GM12878 (cell line): ENCODE measurements around the gene PHF14. TPM values are rescaled to one million over a fixed set of nuclear protein-coding genes. Genes with fewer than 3 reads are reported as not detected.

ENCODE experiments used
- ATAC-seq: fragments of 200-7000 bp; cut with Tn5 transposase; 3 replicates; pipeline ENCODE4 v1.9.1; 2020; ENCODE audit warnings: mild to moderate bottlenecking, moderate library complexity
- BruUV-seq: library from RNA; stranded (reverse); fragments of 400-500 nt; replicated peaks from 2 replicates; lab custom pipeline; 2021; lab: Mats Ljungman, UMichigan
- CTCF ChIA-PET: fragments of 300-600 bp; sonication (Branson Sonifier 250); formaldehyde crosslinking; extraction: SDS; loops from one replicate; lab custom pipeline; 2021; ENCODE audit warnings: inconsistent platforms; lab: Yijun Ruan, JAX
- POLR2A ChIA-PET: fragments of 350-600 bp; formaldehyde crosslinking; extraction: SDS; loops from one replicate; lab custom pipeline; 2021; ENCODE audit warnings: inconsistent platforms; lab: Charles Lee
- RAD21 ChIA-PET: fragments of 300-600 bp; sonication (Branson Sonifier 250); formaldehyde crosslinking; loops from one replicate; lab custom pipeline; 2023; ENCODE audit warnings: antibody characterized with exemption; ENCODE audit not compliant: unreplicated experiment; lab: Charles Lee
- SMC1A ChIA-PET: fragments of 300-600 bp; sonication (Branson Sonifier 250); formaldehyde crosslinking; loops from one replicate; lab custom pipeline; 2023; ENCODE audit not compliant: unreplicated experiment, uncharacterized antibody; lab: Charles Lee
- DNase-seq: peaks from one replicate; pipeline ENCODE4 v3.0.0-alpha.2; 2011; ENCODE audit warnings: low read depth, low spot score
- FAIRE-seq: peaks from 3 replicates; lab custom pipeline; 2011; peaks lifted over from hg19 to GRCh38; lab: Jason Lieb, UNC
- H2AFZ ChIP-seq: 2 replicates; pipeline ENCODE4 v1.6.0; 2011; ENCODE audit warnings: low read depth, low read length, control low read depth; ENCODE audit not compliant: control insufficient read depth
- H3K27ac ChIP-seq: 2 replicates; pipeline ENCODE4 v1.5.1; 2011; ENCODE audit warnings: control low read depth; ENCODE audit not compliant: control insufficient read depth, insufficient read depth
- H3K27me3 ChIP-seq, 2 experiments: replicated peaks in 1 of 2; 2 replicates each; pipeline versions ENCODE4 v1.6.0 to v1.6.1; 2011; ENCODE audit warnings: low read length in 1 of 2; ENCODE audit not compliant: control insufficient read depth in 2 of 2, insufficient read depth in 2 of 2
- H3K36me3 ChIP-seq, 2 experiments: 2 replicates each; pipeline ENCODE4 v1.5.1; 2011; ENCODE audit warnings: low read length in 1 of 2; ENCODE audit not compliant: control insufficient read depth in 2 of 2, insufficient read depth in 2 of 2
- H3K4me1 ChIP-seq: 2 replicates; pipeline ENCODE4 v1.6.1; 2011; ENCODE audit warnings: mild to moderate bottlenecking, low read length, moderate library complexity, mixed read lengths; ENCODE audit not compliant: control insufficient read depth, insufficient read depth
- H3K4me2 ChIP-seq: 2 replicates; pipeline ENCODE4 v1.6.0; 2011; ENCODE audit warnings: control low read depth; ENCODE audit not compliant: control insufficient read depth, insufficient read depth
- H3K4me3 ChIP-seq: fragments of 200-600 bp; sonication (generic); 2 replicates; pipeline ENCODE4 v1.5.1; 2016
- H3K79me2 ChIP-seq: 2 replicates; pipeline ENCODE4 v1.6.0; 2011; ENCODE audit warnings: low read length; ENCODE audit not compliant: control insufficient read depth, insufficient read depth
- H3K9ac ChIP-seq: 2 replicates; pipeline ENCODE4 v1.8.0; 2011; ENCODE audit warnings: low read length, control low read depth, mixed read lengths; ENCODE audit not compliant: control insufficient read depth, insufficient read depth
- H3K9me3 ChIP-seq: replicated peaks from 3 replicates; pipeline ENCODE4 v1.5.1; 2011; ENCODE audit warnings: mild to moderate bottlenecking, low read length; ENCODE audit not compliant: control insufficient read depth, insufficient read depth
- H4K20me1 ChIP-seq: 2 replicates; pipeline ENCODE4 v1.6.0; 2011; ENCODE audit not compliant: control insufficient read depth, insufficient read depth
- BRCA1 ChIP-seq: IDR thresholded peaks from 2 replicates; pipeline ENCODE4 v1.6.1; 2011; ENCODE audit warnings: low read depth, low read length, improper control_type of control experiment
- CHD2 ChIP-seq: IDR thresholded peaks from 2 replicates; pipeline ENCODE4 v1.6.1; 2011; ENCODE audit warnings: low read depth, low read length, improper control_type of control experiment, borderline replicate concordance
- CREM ChIP-seq: IDR thresholded peaks from 2 replicates; pipeline ENCODE4 v1.6.1; 2014; ENCODE audit warnings: antibody characterized with exemption, low read depth
- EGR1 ChIP-seq, 2 experiments: IDR thresholded peaks; 1 replicate in 1 of 2; 2 replicates in 1 of 2; pipeline ENCODE4 v1.6.1; 2011 to 2012; ENCODE audit warnings: low read depth in 2 of 2, low read length in 2 of 2, borderline replicate concordance in 1 of 2, mild to moderate bottlenecking in 1 of 2, moderate library complexity in 1 of 2
- EZH2 ChIP-seq: IDR thresholded peaks from 2 replicates; pipeline ENCODE4 v1.6.1; 2012; ENCODE audit warnings: low read depth, mild to moderate bottlenecking, control low read depth, inconsistent platforms, low read length, borderline replicate concordance; ENCODE audit not compliant: control insufficient read depth
- HDAC6 ChIP-seq: fragments of 200-600 bp; sonication (generic); IDR thresholded peaks from one replicate; pipeline ENCODE4 v1.8.0; 2017; ENCODE audit warnings: antibody characterized with exemption; ENCODE audit not compliant: unreplicated experiment
- MYB ChIP-seq: fragments of 150-350 bp; IDR thresholded peaks from 2 replicates; pipeline ENCODE4 v1.6.1; 2014; ENCODE audit warnings: mild to moderate bottlenecking, low read depth, low read length, borderline replicate concordance
- PAX8 ChIP-seq: fragments of 450-650 bp; IDR thresholded peaks from 2 replicates; pipeline ENCODE4 v1.6.1; 2017; ENCODE audit warnings: mild to moderate bottlenecking, moderate library complexity
- POLR2AphosphoS2 ChIP-seq: IDR thresholded peaks from 2 replicates; pipeline ENCODE4 v1.6.1; 2011; ENCODE audit warnings: low read depth, mild to moderate bottlenecking, low read length, improper control_type of control experiment, moderate library complexity
- SMC3 ChIP-seq: IDR thresholded peaks from 2 replicates; pipeline ENCODE4 v1.6.1; 2011; ENCODE audit warnings: low read length, improper control_type of control experiment, borderline replicate concordance
- TARDBP ChIP-seq: IDR thresholded peaks from 2 replicates; pipeline ENCODE4 v1.6.1; 2016; ENCODE audit warnings: borderline replicate concordance
- TCF3 ChIP-seq: IDR thresholded peaks from 2 replicates; pipeline ENCODE4 v1.6.1; 2012; ENCODE audit warnings: low read depth, mild to moderate bottlenecking, low read length, borderline replicate concordance; ENCODE audit not compliant: insufficient read depth
- YBX1 ChIP-seq: fragments of 450-650 bp; IDR thresholded peaks from 2 replicates; pipeline ENCODE4 v1.6.1; 2016; ENCODE audit warnings: antibody characterized with exemption
- ZNF217 ChIP-seq: fragments of 450-650 bp; IDR thresholded peaks from 2 replicates; pipeline ENCODE4 v1.6.1; 2017; ENCODE audit warnings: antibody characterized with exemption, mild to moderate bottlenecking
- WGBS: methylation state at CpG from one replicate; pipeline ENCODE4 v1.1.6; 2016; ENCODE audit warnings: low lambda C conversion rate; ENCODE audit not compliant: insufficient replicate concordance, insufficient coverage; ENCODE audit errors: missing lambda C conversion rate; 5-methylcytosine and 5-hydroxymethylcytosine counted together
- in situ Hi-C: fragments of 300-500 bp; cut with MboI; formaldehyde crosslinking; loops from 9 replicates; pipeline ENCODE4 v1.14.3; 2018; ENCODE audit warnings: mixed read lengths
- intact Hi-C: fragments of 100-400 bp; cut with micrococcal nuclease; formaldehyde crosslinking; loops from one replicate; pipeline ENCODE4 v1.14.2; 2022; ENCODE audit not compliant: unreplicated experiment
- polyA plus RNA-seq, 11 experiments: library from polyadenylated mRNA; depleted of rRNA in 4 of 11; unstranded in 6 of 11; stranded (reverse) in 5 of 11; fragments of >200 nt; fragmentation: Nextera tagmentation in 4 of 11; fragmentation: Illumina TruSeq in 1 of 11; extraction: Ambion mirVana in 4 of 11; extraction: Trizol in 1 of 11; gene quantifications; 1 replicate in 1 of 11; 2 replicates in 10 of 11; pipeline versions ENCODE4 v1.2.1 to v1.2.3, GENCODE V29; 2011 to 2016; ENCODE audit warnings: inconsistent platforms in 2 of 11, missing spikeins in 2 of 11, low read depth in 1 of 11
- total RNA-seq, 4 experiments: library from RNA; depleted of rRNA in 3 of 4; stranded (reverse); fragments of >200 nt in 3 of 4; fragmentation: Illumina TruSeq in 1 of 4; extraction: Trizol in 1 of 4; gene quantifications; 2 replicates each; pipeline versions ENCODE4 v1.2.1 to v1.2.3, GENCODE V29; 2013 to 2021
- TF ChIP-seq, protein P1 (sequence below): IDR thresholded peaks from 2 replicates; pipeline ENCODE4 v1.6.1; 2012; ENCODE audit warnings: low read depth, low read length, improper control_type of control experiment

Gene PHF14
- total and polyA plus RNA-seq, 10 of the 15 experiments (the other 5 are each of a cell fraction or from before 2014, with no cell fraction given) = 21.3 to 47.1 (median 29.9) TPM

- in situ Hi-C loops = no loop called here
- Histone ChIP-seq H3K4me1 (no peaks in the 10 kb centered on the region), H3K27ac (no peak overlapping the region), H3K4me2 (no peak overlapping the region), H3K79me2 (no peaks in the 10 kb centered on the region), H3K9ac (no peak overlapping the region), H3K4me3 (no peak overlapping the region), H3K27me3 (no peaks in the 10 kb centered on the region), H2AFZ (no peak overlapping the region), H3K9me3 (no peaks in the 10 kb centered on the region)
- SMC1A ChIA-PET = interaction anchor here (1.3 kb wide), 2 partner anchors 13 to 80 kb away, joined by 3 to 5 read pairs; no protein-coding TSS in a partner anchor
- no TSS peak for BruUV-seq
- POLR2A ChIA-PET = interaction anchor here (0.6 kb wide), 1 partner anchor 22 kb away, joined by 3 read pairs; no protein-coding TSS in a partner anchor
- no peak for FAIRE-seq
- CTCF ChIA-PET = interaction anchor here (0.6 kb wide), 1 partner anchor 30 kb away, joined by 4 read pairs; no protein-coding TSS in a partner anchor
- WGBS = 100% methylated on average over 2 of the region's 2 CpGs
- intact Hi-C loops = no loop called here
- no peak for ATAC-seq
- TF ChIP-seq SMC3 (no peak), PAX8 (no peak), MYB (no peak), EGR1 (IDR thresholded peaks at IDR 0.05; ENCODE audit: borderline replicate concordance in 1 of 2, low read depth in 2 of 2, low read length in 2 of 2) (no peak)
- TF ChIP-seq, all 136 proteins: peak for 0
- RAD21 ChIA-PET = no interaction called here
- Histone ChIP-seq H4K20me1 (no peaks in the 10 kb centered on the region), H3K36me3 (peaks cover 0 to 9% of the 10 kb centered on the region in 2 experiments; a peak in 1 of 4 replicates)
- DNase-seq = no peak
Measured at GRCh38 chr7:11054033-11054432, 80.4 kb downstream of the PHF14 start.

- Histone ChIP-seq H3K36me3 (peaks cover 0 to 10% of the 10 kb centered on the region in 2 experiments; a peak in 2 of 4 replicates), H2AFZ (no peak overlapping the region), H3K79me2 (no peaks in the 10 kb centered on the region), H4K20me1 (no peaks in the 10 kb centered on the region), H3K27ac (no peak overlapping the region), H3K9ac (no peak overlapping the region), H3K27me3 (no peaks in the 10 kb centered on the region), H3K4me3 (no peak overlapping the region), H3K4me1 (no peaks in the 10 kb centered on the region), H3K4me2 (no peak overlapping the region), H3K9me3 (no peaks in the 10 kb centered on the region)
- RAD21 ChIA-PET = no interaction called here
- POLR2A ChIA-PET = no interaction called here
- no TSS peak for BruUV-seq
- no peak for FAIRE-seq
- SMC1A ChIA-PET = interaction anchor here (0.6 to 1.1 kb wide), 2 partner anchors 10 to 1328 kb away, joined by 3 read pairs; no protein-coding TSS in a partner anchor
- no peak for DNase-seq
- 75% methylated on average over 2 of the region's 2 CpGs for WGBS
- no peak for ATAC-seq
- CTCF ChIA-PET = interaction anchor here (1.0 to 1.7 kb wide), 2 partner anchors 9 to 18 kb away, joined by 4 to 5 read pairs; no protein-coding TSS in a partner anchor
- in situ Hi-C loops (no loop called here), intact Hi-C loops (no loop called here)
- TF ChIP-seq TCF3 (no peak), YBX1 (no peak), POLR2AphosphoS2 (no peak), CREM (no peak), EZH2 (no peak), ZNF217 (no peak), HDAC6 (no peak), TARDBP (no peak), CHD2 (no peak), BRCA1 (no peak)
- TF ChIP-seq, protein P1, sequence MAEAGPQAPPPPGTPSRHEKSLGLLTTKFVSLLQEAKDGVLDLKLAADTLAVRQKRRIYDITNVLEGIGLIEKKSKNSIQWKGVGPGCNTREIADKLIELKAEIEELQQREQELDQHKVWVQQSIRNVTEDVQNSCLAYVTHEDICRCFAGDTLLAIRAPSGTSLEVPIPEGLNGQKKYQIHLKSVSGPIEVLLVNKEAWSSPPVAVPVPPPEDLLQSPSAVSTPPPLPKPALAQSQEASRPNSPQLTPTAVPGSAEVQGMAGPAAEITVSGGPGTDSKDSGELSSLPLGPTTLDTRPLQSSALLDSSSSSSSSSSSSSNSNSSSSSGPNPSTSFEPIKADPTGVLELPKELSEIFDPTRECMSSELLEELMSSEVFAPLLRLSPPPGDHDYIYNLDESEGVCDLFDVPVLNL = no peak
Measured at GRCh38 chr7:11060893-11061292, 87.2 kb downstream of the PHF14 start.
